ENCODE measurements around the gene WBP4. TPM values are rescaled to one million over a fixed set of nuclear protein-coding genes. Genes with fewer than 3 reads are reported as not detected.

Gene WBP4
- total and polyA plus RNA-seq, 2 of the 4 experiments (the other 2 are of a cell fraction), result 4.3 to 11.0 TPM

DNA sequence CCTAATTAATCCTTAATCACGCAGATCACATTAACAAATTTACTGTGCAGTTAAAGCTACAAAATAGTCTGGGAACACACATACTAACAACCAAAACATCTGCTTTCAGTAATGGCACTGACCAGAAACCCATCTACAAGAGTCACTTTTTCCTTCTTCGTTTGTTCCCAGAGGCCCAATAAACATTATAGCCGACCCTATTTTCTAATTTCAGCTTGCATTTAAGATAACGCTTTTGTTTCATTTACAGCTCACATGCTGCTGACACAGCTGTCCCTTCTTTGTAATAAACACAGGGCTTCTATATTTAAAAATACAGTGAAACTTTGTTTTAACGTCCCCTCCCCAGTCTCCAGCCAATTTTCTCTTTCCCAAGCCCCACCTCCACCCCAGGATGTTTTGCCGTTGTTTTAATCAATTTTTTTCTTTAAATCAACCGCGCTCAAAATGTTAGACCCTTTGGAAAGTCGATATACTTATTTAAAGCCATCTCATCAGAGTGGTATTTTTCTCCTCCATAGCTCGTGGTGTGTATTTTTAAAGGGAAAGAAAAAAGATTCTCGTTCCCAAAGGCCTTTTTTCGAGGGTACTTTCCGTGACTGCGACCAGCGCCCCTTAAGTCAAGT is 1.7 kb upstream of the WBP4 start:
- dilution Hi-C loops (cut with HindIII; ENCODE audit: low sequenced_read_pairs, unreplicated experiment), result no loop called here
- intact Hi-C loops (cut with micrococcal nuclease), result loop anchor here (2.0 to 10.0 kb wide), 4 partner anchors 87 to 285 kb away; partner anchors contain the start of genes MRPS31, NAA16 and SLC25A15

More for the DNA sequence above, 1.7 kb upstream of the WBP4 start:
- 2% methylated on average over 7 of the region's 15 CpGs; no CpG with 5 or more reads in 1 of the 2 experiments for WGBS, 2 experiments (ENCODE audit: extremely low coverage in 2 of 2, insufficient read length in 1 of 2)
- in situ Hi-C loops (cut with MboI; ENCODE audit: low sequenced_read_pairs), result loop anchor here (10.0 kb wide), 1 partner anchor 275 kb away; the partner anchor contains the start of gene SLC25A15
- ChIA-PET CTCF (interaction anchor here (0.7 kb wide), 1 partner anchor 8 kb away, joined by 3 read pairs; no protein-coding TSS in a partner anchor), POLR2A (ENCODE audit: unreplicated experiment) (no interaction called here)
- Histone ChIP-seq H3K27ac (ENCODE audit: insufficient read depth, low read length) (peak overlapping the region; percentile 93), H3K4me2 (ENCODE audit: low read depth, low read length) (peak overlapping the region; percentile 97), H4K20me1 (ENCODE audit: insufficient read depth, low read length) (peaks cover 40% of the 10 kb centered on the region), H3K27me3 (ENCODE audit: control insufficient read depth, insufficient read depth, low read length) (no peaks in the 10 kb centered on the region), H2BK120ac (ENCODE audit: low read depth, low read length) (peak overlapping the region; percentile 48), H3K23ac (ENCODE audit: low read depth, low read length) (peak overlapping the region; percentile 71), H4K91ac (ENCODE audit: insufficient read depth, low read depth, low read length) (peak overlapping the region; percentile 97), H3K9ac (ENCODE audit: low read depth, low read length) (peak overlapping the region; percentile 94), H3K36me3 (ENCODE audit: control insufficient read depth, insufficient read depth, low read length) (peaks cover 2% of the 10 kb centered on the region; the same call in 1 of the 2 replicates), H2AFZ (replicated peaks; ENCODE audit: low read length, poor library complexity) (peak overlapping the region; percentile 91), H2BK5ac (ENCODE audit: low read depth, low read length, poor library complexity, severe bottlenecking) (peak overlapping the region; percentile 94), H2AK9ac (replicated peaks; ENCODE audit: low read depth, low read length, poor library complexity) (peak overlapping the region; percentile 97), H4K5ac (ENCODE audit: low read depth, low read length) (peak overlapping the region; percentile 48; the same call in 1 of the 2 replicates), H3K4me3 (ENCODE audit: insufficient read depth, low read depth, low read length) (peak overlapping the region; percentile 82), H3K4me1 (ENCODE audit: control insufficient read depth, insufficient read depth, low read length) (peaks cover 5% of the 10 kb centered on the region), H3K9me1 (ENCODE audit: insufficient read depth, low read length) (peaks cover 13% of the 10 kb centered on the region), H2BK15ac (ENCODE audit: low read depth, low read length) (no peak overlapping the region; the same call in 2 of the 3 replicates), H3K4ac (ENCODE audit: low read depth, low read length) (peak overlapping the region; percentile 85), H2BK20ac (ENCODE audit: low read depth, low read length) (no peak overlapping the region), H3K14ac (replicated peaks; ENCODE audit: low read depth, low read length) (peak overlapping the region; percentile 78), H3K18ac (ENCODE audit: low read depth, low read length) (peak overlapping the region; percentile 67; the same call in 1 of the 2 replicates), H3K56ac (ENCODE audit: extremely low read depth, insufficient read depth, low read length) (peak overlapping the region; percentile 99), H2AK5ac (ENCODE audit: low read depth, low read length) (peak overlapping the region; percentile 2; the same call in 1 of the 2 replicates), H4K8ac (ENCODE audit: low read depth in 2 of 2, low read length in 2 of 2) (peak overlapping the region; percentile 91 to 96; a peak in 3 of 4 replicates), H3K9me3 (ENCODE audit: control insufficient read depth, insufficient read depth, low read length) (no peaks in the 10 kb centered on the region), H3K79me1 (ENCODE audit: low read depth in 1 of 2, low read length in 2 of 2) (peaks cover 3 to 39% of the 10 kb centered on the region in 2 experiments; a peak in 3 of 4 replicates)
- DNase-seq (peak; percentile 11), ATAC-seq (ENCODE audit: low read depth) (no peak)
- TF ChIP-seq, protein P1, sequence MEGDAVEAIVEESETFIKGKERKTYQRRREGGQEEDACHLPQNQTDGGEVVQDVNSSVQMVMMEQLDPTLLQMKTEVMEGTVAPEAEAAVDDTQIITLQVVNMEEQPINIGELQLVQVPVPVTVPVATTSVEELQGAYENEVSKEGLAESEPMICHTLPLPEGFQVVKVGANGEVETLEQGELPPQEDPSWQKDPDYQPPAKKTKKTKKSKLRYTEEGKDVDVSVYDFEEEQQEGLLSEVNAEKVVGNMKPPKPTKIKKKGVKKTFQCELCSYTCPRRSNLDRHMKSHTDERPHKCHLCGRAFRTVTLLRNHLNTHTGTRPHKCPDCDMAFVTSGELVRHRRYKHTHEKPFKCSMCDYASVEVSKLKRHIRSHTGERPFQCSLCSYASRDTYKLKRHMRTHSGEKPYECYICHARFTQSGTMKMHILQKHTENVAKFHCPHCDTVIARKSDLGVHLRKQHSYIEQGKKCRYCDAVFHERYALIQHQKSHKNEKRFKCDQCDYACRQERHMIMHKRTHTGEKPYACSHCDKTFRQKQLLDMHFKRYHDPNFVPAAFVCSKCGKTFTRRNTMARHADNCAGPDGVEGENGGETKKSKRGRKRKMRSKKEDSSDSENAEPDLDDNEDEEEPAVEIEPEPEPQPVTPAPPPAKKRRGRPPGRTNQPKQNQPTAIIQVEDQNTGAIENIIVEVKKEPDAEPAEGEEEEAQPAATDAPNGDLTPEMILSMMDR (conservative IDR thresholded peaks at IDR 0.05; ENCODE audit: low read depth, low read length), result 0 out of 2 replicates have a peak, but pooled peaks have one; percentile 0
- no peak for TF ChIP-seq MAFK (IDR thresholded peaks at IDR 0.05; ENCODE audit: low read depth, low read length)
- no TSS peak for BruUV-seq (replicated peaks)

Data from IMR-90 (cell line).